GM19023 (cell line): ENCODE measurements around the gene GPR25.
A peak's percentile ranks its signal among the peaks of the same experiment; 100 is the strongest.

ENCODE experiments used
- ATAC-seq: cut with Tn5 transposase; IDR thresholded peaks from one replicate; pipeline ENCODE4 v1.9.1; 2021; ENCODE audit warnings: mild to moderate bottlenecking, moderate library complexity; ENCODE audit not compliant: unreplicated experiment

Gene GPR25

GRCh38 chr1:200892958-200893357 lies 20.2 kb downstream of the GPR25 start:
- no peak for ATAC-seq

DNA sequence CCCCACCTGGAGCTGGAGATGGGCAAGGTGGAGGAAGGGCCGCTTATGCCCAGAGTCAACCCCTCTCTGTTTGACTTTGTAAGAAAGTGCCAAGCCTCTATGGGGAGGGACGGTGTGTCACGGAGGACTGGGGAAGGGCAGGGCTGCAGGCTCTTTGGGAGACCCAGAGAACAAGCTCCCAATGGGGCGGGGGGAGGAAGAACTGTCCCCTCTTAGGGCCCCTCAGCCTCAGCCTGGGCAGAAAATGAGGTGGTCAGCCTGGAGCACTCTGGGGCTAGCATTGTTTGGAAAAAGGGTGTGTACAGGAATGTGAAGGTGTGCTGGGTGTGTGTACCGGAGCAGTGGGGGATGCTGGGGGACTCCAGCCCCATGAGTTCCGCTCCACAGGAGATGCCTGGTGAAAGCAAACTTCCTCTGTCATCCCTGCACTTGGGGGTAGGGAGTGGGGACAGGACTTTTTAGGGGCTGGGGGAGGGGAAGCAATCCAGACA lies 20.7 kb downstream of the GPR25 start:
- ATAC-seq: no peak

GRCh38 chr1:200894712-200895442 lies 22.1 kb downstream of the GPR25 start, which contains the start of gene INAVA:
Gene INAVA (plus strand): TSS chr1:200894900. CDS start chr1:200898401, 3,501 bp downstream.
- no peak for ATAC-seq

DNA sequence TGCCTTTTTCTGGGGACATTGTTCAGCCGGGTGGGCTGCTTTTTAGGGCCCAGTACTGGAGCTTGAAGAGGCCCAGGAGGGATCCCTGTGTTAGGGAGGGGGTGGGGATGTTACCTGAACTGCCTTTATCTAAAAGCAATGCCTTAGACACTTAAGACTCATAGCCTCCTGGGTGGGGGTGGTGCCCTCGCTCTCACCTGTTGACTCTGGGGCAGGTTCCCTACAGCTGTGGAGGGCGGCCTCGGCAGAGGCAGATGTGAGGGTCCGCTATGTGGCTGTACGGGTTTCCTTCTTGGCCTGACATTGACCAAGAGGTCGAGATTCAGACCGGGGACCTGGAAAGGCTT lies 22.6 kb downstream of the GPR25 start:
- no peak for ATAC-seq

DNA sequence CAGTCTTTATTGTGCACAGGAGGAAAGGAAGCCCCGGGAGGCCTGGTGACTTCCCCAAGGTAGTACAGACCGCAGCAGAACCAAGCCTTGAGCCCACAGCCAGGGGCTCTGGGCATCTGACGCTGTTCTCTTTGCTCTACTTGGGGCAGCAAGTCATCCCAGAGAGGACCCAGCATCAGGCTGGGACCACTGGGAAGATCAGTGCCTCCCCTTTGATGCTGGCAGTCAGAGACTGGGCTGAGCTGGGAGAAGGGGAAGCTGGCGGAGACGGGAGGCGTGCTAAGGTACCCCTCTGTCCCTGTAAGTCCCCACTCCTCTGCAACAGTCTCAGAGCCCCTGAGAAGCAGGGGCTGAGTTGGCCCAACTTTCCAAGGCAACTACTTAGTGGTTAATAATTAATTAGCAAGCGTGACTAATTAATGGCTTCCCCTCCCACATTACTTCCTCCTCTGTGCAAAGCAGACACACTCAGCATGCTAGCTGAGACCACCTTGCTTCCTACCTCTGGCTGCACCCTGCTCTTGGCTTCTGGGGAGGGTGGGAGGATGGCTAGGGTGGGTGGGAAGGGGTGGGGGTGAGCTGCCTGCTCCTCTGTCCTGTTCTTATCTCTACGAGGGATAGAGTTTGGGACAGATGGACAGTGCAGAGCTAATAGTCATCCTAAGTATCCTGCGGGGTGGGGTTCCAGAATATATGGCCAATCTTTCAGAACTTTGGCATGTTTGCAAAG lies 23.2 kb downstream of the GPR25 start:
- peak; percentile 56 for ATAC-seq

DNA sequence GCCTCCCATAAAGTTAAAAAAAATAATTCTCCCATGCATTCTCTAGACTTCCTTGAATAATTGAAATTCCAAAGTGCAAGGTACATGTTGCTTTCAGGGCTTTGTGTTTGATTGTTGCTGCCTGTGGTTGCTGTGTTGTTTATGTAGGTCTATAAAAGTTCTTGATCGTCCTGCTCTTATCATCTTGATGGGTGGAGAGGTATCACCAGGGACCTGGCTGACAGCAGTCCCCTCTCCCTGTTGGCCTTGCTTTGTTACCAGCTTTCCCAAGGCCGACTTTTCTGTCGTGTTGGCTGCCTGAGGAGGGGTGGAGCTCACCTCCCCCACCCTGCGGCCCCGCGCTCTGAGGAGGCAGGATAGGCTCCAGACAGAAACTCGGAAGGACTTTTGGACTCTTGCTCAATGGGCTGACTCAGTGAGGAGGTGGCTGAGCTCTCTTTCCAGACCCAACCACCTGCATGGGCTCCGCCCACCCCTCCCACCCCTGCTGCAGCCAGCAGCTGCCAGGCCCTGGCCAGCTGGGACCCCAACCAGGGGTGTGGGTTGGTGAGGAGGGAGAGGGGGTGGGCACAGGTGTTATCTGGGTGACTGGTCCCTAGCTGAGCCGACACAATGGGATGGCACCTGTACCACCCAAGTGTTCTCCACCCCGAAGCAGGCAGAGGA lies 23.9 kb downstream of the GPR25 start:
- no peak for ATAC-seq

GRCh38 chr1:200897259-200897658 lies 24.5 kb downstream of the GPR25 start:
- ATAC-seq: no peak

GRCh38 chr1:200899015-200899386 lies 26.2 kb downstream of the GPR25 start:
- no peak for ATAC-seq

DNA sequence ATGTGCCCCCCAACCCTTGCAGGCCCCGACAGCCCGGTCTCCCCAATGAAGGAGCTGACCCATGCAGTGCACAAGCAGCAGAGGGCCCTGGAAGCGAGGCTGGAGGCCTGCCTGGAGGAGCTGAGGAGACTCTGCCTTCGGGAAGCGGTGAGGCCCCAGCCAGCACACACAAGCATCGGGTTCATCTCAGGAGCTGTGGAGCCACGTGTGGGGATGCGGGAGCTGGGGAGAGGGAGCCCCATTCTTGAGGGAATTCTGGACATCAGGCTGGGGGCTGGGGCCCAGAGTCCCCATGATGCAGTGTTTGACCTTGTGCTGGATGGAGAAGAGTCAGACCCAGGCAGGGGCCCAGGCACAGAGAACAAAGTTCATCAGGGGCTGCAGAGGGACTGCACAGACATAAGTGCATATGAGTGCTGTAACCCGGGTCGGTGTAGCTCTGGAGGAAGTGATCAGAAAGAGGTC lies 26.7 kb downstream of the GPR25 start:
- ATAC-seq: no peak

GRCh38 chr1:200899954-200900867 lies 27.4 kb downstream of the GPR25 start:
- no peak for ATAC-seq

DNA sequence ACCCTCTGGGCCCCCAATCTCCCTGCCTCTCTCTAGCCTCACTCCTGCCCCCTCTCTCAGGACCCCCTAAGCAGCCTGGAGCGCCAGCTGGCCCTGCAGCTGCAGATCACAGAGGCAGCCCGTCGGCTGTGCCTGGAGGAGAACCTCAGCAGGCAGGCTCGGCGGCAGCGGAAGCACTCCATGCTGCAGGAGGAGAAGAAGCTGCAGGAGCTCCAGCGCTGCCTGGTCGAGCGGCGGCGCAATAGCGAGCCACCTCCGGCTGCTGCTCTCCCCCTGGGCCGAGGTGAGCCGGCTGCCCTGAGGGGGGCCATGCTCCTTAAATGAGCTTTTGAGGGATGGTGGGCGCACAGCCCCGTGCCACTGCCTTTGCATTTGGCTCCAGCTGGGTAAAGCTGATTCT lies 28.1 kb downstream of the GPR25 start:
- ATAC-seq: no peak

- ATAC-seq: no peak
Measured at GRCh38 chr1:200901350-200901749, 28.6 kb downstream of the GPR25 start.

GRCh38 chr1:200901796-200902444 lies 29.1 kb downstream of the GPR25 start:
- ATAC-seq: no peak

GRCh38 chr1:200903793-200904192 lies 31.0 kb downstream of the GPR25 start:
- no peak for ATAC-seq

DNA sequence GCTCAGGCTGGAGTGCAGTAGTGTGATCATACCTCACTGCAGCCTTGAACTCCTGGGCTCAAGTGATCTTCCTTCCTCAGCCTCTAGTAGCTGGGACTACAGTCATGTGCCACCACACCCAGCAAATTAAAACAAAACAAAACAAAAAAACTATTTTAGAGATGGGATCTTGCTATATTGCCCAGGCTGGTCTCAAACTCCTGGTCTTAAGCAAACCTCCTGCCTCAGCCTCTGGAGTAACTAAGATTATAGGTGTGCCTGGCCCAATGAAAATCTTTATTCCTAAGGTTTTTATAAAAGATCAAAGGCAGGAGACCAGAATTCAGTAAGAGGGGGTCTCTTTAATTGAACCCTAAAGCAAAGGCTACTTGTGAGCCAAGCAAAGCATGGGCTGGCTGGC lies 32.0 kb downstream of the GPR25 start:
- ATAC-seq: no peak

DNA sequence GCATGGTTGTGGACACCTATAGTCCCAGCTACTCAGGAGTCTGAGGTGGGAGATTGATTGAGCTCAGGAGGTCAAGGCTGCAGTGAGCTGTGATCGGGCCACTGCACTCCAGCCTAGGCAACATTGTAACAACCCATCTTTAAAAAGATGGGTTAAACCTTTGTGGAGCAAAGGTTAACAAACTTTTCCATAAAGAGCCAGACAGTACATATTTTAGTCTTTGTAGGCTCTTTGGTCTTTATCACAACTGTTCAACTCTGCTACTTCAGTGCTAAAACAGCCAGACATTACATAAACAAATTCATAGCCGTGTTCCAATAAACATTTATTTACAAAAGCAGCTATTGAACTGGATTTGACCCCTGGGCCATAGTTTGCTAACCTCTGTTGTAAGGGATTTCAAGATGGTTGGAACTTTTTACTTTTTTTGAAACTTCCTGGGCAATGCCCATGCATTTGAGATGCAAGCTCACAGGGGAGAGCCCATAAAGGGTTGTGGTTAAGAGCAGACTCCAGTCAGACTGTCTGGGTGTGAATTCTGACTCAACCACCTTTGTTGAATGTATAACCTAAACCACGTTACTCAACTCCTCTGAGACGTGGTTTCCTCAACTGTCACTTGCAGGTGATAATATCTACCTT lies 32.8 kb downstream of the GPR25 start:
- peak; percentile 34 for ATAC-seq

GRCh38 chr1:200906491-200906890 lies 33.7 kb downstream of the GPR25 start:
- ATAC-seq: no peak

DNA sequence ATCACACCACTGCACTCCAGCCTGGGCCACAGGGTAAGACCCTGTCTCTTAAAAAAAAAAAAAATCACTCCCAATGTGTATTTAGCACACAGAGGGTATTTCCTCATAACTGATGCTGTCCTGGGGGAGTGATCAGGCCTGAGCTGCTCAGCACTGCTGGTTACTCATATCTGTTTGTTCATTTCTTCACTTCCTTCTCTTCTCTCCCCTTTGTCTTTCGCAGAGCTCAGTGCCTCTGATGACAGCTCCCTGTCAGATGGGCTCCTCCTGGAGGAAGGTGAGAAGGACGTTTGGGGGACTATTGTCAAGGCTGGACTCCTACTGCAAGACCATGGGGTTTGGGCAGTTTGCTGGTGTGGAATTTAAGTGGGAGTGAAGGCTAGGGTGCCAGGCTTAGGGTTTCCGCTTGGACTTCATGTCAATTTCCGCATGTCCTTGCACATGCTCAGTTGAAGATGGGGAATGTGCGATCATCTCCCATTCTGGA lies 34.9 kb downstream of the GPR25 start:
- peak; percentile 70 for ATAC-seq

GRCh38 chr1:200908191-200908868 lies 35.5 kb downstream of the GPR25 start:
- no peak for ATAC-seq
